ENCODE data around the gene KRT35.

- TF ChIP-seq, protein P1, sequence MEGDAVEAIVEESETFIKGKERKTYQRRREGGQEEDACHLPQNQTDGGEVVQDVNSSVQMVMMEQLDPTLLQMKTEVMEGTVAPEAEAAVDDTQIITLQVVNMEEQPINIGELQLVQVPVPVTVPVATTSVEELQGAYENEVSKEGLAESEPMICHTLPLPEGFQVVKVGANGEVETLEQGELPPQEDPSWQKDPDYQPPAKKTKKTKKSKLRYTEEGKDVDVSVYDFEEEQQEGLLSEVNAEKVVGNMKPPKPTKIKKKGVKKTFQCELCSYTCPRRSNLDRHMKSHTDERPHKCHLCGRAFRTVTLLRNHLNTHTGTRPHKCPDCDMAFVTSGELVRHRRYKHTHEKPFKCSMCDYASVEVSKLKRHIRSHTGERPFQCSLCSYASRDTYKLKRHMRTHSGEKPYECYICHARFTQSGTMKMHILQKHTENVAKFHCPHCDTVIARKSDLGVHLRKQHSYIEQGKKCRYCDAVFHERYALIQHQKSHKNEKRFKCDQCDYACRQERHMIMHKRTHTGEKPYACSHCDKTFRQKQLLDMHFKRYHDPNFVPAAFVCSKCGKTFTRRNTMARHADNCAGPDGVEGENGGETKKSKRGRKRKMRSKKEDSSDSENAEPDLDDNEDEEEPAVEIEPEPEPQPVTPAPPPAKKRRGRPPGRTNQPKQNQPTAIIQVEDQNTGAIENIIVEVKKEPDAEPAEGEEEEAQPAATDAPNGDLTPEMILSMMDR (IDR thresholded peaks at IDR 0.05), result no peak
- TF ChIP-seq POLR2A (IDR thresholded peaks at IDR 0.05; ENCODE audit: low read depth), result no peak
These were observed 23.5 kb upstream of the KRT35 start for GRCh38 chr17:41504246-41504977.

Measured in esophagus muscularis mucosa (tissue), 3 donors.